Liver (tissue), 9 donors: ENCODE measurements around the gene VTN. TPM values are rescaled to one million over a fixed set of nuclear protein-coding genes. Genes with fewer than 3 reads are reported as not detected.

Experiments used
- DNase-seq: peaks from one replicate; pipeline ENCODE4 v3.0.0-alpha.2; 2017; ENCODE audit warnings: low spot score
- H3K27ac ChIP-seq, 2 donors: one replicate each; pipeline ENCODE4 v1.7.0; 2013; ENCODE audit warnings: inconsistent platforms in 2 of 2, low read length in 2 of 2, control low read depth in 1 of 2, low read depth in 1 of 2, mild to moderate bottlenecking in 1 of 2
- H3K27me3 ChIP-seq, 4 donors: one replicate each; pipeline versions ENCODE4 v1.6.1 to v1.7.0; 2013; ENCODE audit warnings: low read length in 3 of 4, inconsistent platforms in 1 of 4, mild to moderate bottlenecking in 1 of 4, moderate library complexity in 1 of 4; ENCODE audit not compliant: control insufficient read depth in 4 of 4, insufficient read depth in 4 of 4
- H3K36me3 ChIP-seq, 4 donors: one replicate each; pipeline versions ENCODE4 v1.6.1 to v1.7.0; 2013; ENCODE audit warnings: low read length in 3 of 4, mild to moderate bottlenecking in 3 of 4, low read depth in 1 of 4, moderate library complexity in 1 of 4; ENCODE audit not compliant: control insufficient read depth in 4 of 4, insufficient read depth in 3 of 4
- H3K4me1 ChIP-seq, 4 donors: one replicate each; pipeline versions ENCODE4 v1.6.1 to v1.7.0; 2013; ENCODE audit warnings: low read length in 3 of 4, mild to moderate bottlenecking in 3 of 4, moderate library complexity in 1 of 4; ENCODE audit not compliant: control insufficient read depth in 4 of 4, insufficient read depth in 4 of 4
- H3K4me3 ChIP-seq, 3 donors: one replicate each; pipeline versions ENCODE4 v1.6.1 to v1.7.0; 2013; ENCODE audit warnings: low read length in 3 of 3, control low read depth in 1 of 3, low read depth in 1 of 3, mild to moderate bottlenecking in 1 of 3
- H3K9ac ChIP-seq, 2 donors: one replicate each; pipeline ENCODE4 v1.7.0; 2013; ENCODE audit warnings: low read length in 2 of 2, mild to moderate bottlenecking in 2 of 2, moderate library complexity in 2 of 2, control low read depth in 1 of 2, low read depth in 1 of 2
- H3K9me3 ChIP-seq, 4 donors: one replicate each; pipeline versions ENCODE4 v1.6.1 to v1.7.0; 2013; ENCODE audit warnings: low read length in 3 of 4; ENCODE audit not compliant: control insufficient read depth in 4 of 4
- EGR1 ChIP-seq, 2 donors: IDR thresholded peaks; 2 replicates each; pipeline ENCODE4 v1.6.1; 2016 to 2018; ENCODE audit warnings: antibody characterized with exemption in 2 of 2, low read depth in 2 of 2
- FOXA2 ChIP-seq: IDR thresholded peaks from 2 replicates; pipeline ENCODE4 v1.6.1; 2016; ENCODE audit warnings: antibody characterized with exemption
- GABPA ChIP-seq, 2 donors: IDR thresholded peaks in 1 of 2; conservative IDR thresholded peaks in 1 of 2; 2 replicates each; pipeline ENCODE4 v1.6.1; 2016; ENCODE audit warnings: antibody characterized with exemption in 2 of 2, mild to moderate bottlenecking in 1 of 2, moderate library complexity in 1 of 2
- HNF4G ChIP-seq: IDR thresholded peaks from 2 replicates; pipeline ENCODE4 v1.6.1; 2016; ENCODE audit warnings: antibody characterized with exemption
- NR2F2 ChIP-seq: IDR thresholded peaks from 2 replicates; pipeline ENCODE4 v1.6.1; 2016; ENCODE audit warnings: antibody characterized with exemption
- RAD21 ChIP-seq, 2 donors: IDR thresholded peaks; 2 replicates each; pipeline ENCODE4 v1.6.1; 2016; ENCODE audit warnings: antibody characterized with exemption in 2 of 2, mild to moderate bottlenecking in 2 of 2
- REST ChIP-seq: IDR thresholded peaks from 2 replicates; pipeline ENCODE4 v1.6.1; 2016; ENCODE audit warnings: antibody characterized with exemption, mild to moderate bottlenecking
- RXRA ChIP-seq, 2 donors: IDR thresholded peaks; 2 replicates each; pipeline ENCODE4 v1.6.1; 2017 to 2018; ENCODE audit warnings: antibody characterized with exemption in 2 of 2, mild to moderate bottlenecking in 1 of 2
- SP1 ChIP-seq: IDR thresholded peaks from 2 replicates; pipeline ENCODE4 v1.6.1; 2018; ENCODE audit warnings: antibody characterized with exemption, mild to moderate bottlenecking
- TAF1 ChIP-seq: conservative IDR thresholded peaks from 2 replicates; pipeline ENCODE4 v1.6.1; 2016; ENCODE audit warnings: antibody characterized with exemption, mild to moderate bottlenecking
- YY1 ChIP-seq: IDR thresholded peaks from 2 replicates; pipeline ENCODE4 v1.6.1; 2016; ENCODE audit warnings: antibody characterized with exemption, mild to moderate bottlenecking
- ZBTB33 ChIP-seq: IDR thresholded peaks from 2 replicates; pipeline ENCODE4 v1.6.1; 2016; ENCODE audit warnings: antibody characterized with exemption
- WGBS: extraction: QIAGEN DNeasy Blood & Tissue Kit; methylation state at CpG from one replicate; pipeline ENCODE4 v1.1.7; 2013; 5-methylcytosine and 5-hydroxymethylcytosine counted together
- polyA plus RNA-seq, 2 donors: library from polyadenylated mRNA; stranded (reverse) in 1 of 2; unstranded in 1 of 2; fragments of 200-250 nt in 1 of 2; fragments of >200 nt in 1 of 2; fragmentation: Nextera tagmentation in 1 of 2; extraction: Ambion mirVana in 1 of 2; gene quantifications; one replicate each; pipeline versions ENCODE4 v1.2.1 to v1.2.3, GENCODE V29; 2013 to 2015
- total RNA-seq, 2 donors: library from RNA; depleted of rRNA; stranded (reverse); fragments of >200 nt; gene quantifications; one replicate each; pipeline ENCODE4 v1.2.3, GENCODE V29; 2014
- donor health status: healthy.
- donor health status: healthy.
- donor health status: healthy.
- donor health status: healthy.
- donor health status: healthy.

The VTN gene
- total and polyA plus RNA-seq, 4 donors: 1,668 to 4,059 (median 3,520) TPM

GRCh38 chr17:28372203-28372944 lies 2.3 kb upstream of the VTN start:
- no peak overlapping the region for H3K9ac ChIP-seq
- 47% methylated on average over 53 of the region's 53 CpGs for WGBS
- peaks cover under 1 to 9% (median 5%) of the 10 kb centered on the region in 4 donors for H3K36me3 ChIP-seq
- TF ChIP-seq TAF1 (no peak), GABPA (IDR thresholded peaks at IDR 0.05 in 1 of 2, conservative IDR thresholded peaks at IDR 0.05 in 1 of 2) (no peak), NR2F2 (no peak), RXRA (IDR thresholded peaks at IDR 0.05) (no peak), RAD21 (IDR thresholded peaks at IDR 0.05) (no peak), YY1 (no peak)
- no peak overlapping the region for H3K27ac ChIP-seq
- no peak for DNase-seq
- no peaks in the 10 kb centered on the region for H3K9me3 ChIP-seq
- no peaks in the 10 kb centered on the region for H3K27me3 ChIP-seq
- H3K4me1 ChIP-seq: peaks cover 4 to 37% (median 19%) of the 10 kb centered on the region in 4 donors
- H3K4me3 ChIP-seq: peak overlapping the region in 1 of 3 donors; percentile 35

- TF ChIP-seq SP1 (peak; percentile 54), YY1 (no peak), RXRA (IDR thresholded peaks at IDR 0.05) (peak in 1 of 2 donors; percentile 31), EGR1 (IDR thresholded peaks at IDR 0.05; ENCODE audit: low read depth in 2 of 2) (peak; percentile 45 to 60), HNF4G (no peak), GABPA (IDR thresholded peaks at IDR 0.05 in 1 of 2, conservative IDR thresholded peaks at IDR 0.05 in 1 of 2) (peak in 1 of 2 donors; percentile 10), FOXA2 (no peak), REST (peak; percentile 57), NR2F2 (no peak)
- Histone ChIP-seq H3K27ac (peak within 1 kb of the TSS; percentile 62 to 75), H3K27me3 (no peaks in the 10 kb centered on the region), H3K36me3 (peaks cover 3 to 12% (median 8%) of the 10 kb centered on the region in 4 donors), H3K4me1 (peaks cover 4 to 45% (median 27%) of the 10 kb centered on the region in 4 donors), H3K4me3 (peak within 1 kb of the TSS in 2 of 3 donors; percentile 35 to 60), H3K9ac (peak within 1 kb of the TSS; percentile 26 to 43), H3K9me3 (no peaks in the 10 kb centered on the region)
- WGBS: 9% methylated on average over 80 of the region's 80 CpGs
- peak; percentile 82 for DNase-seq
These were observed 1.4 kb upstream of the VTN start, which contains the start of gene SARM1 for GRCh38 chr17:28371245-28372202. SARM1 (plus strand) TSS chr17:28371694; CDS start chr17:28372033, 339 bp downstream.

GRCh38 chr17:28370744-28371103 lies 617 bp upstream of the VTN start:
- WGBS: 27% methylated on average over 1 of the region's 1 CpG
- Histone ChIP-seq H3K27ac (peak overlapping the region; percentile 62 to 75), H3K9me3 (no peaks in the 10 kb centered on the region), H3K4me1 (peaks cover 4 to 51% (median 31%) of the 10 kb centered on the region in 4 donors), H3K36me3 (peaks cover 3 to 12% (median 8%) of the 10 kb centered on the region in 4 donors), H3K9ac (peak overlapping the region in 1 of 2 donors; percentile 43), H3K27me3 (no peaks in the 10 kb centered on the region), H3K4me3 (peak overlapping the region in 2 of 3 donors; percentile 35 to 60)
- no peak for DNase-seq
- TF ChIP-seq YY1 (peak; percentile 11), ZBTB33 (no peak)
